GM23338 (cell line): Measurements from ENCODE around the gene KDM4F. TPM values are rescaled to one million over a fixed set of nuclear protein-coding genes. Genes with fewer than 3 reads are reported as not detected.

Experiments
- ATAC-seq: fragments of 200-7000 bp; cut with Tn5 transposase; 3 replicates; pipeline ENCODE4 v1.9.1; 2020
- DNase-seq: peaks from one replicate; pipeline ENCODE4 v3.0.0-alpha.2; 2015; ENCODE audit warnings: low spot score
- H2AFZ ChIP-seq: fragments of 200-600 bp; sonication (generic); 2 replicates; pipeline ENCODE4 v1.8.0; 2016; ENCODE audit warnings: antibody characterized with exemption, mild to moderate bottlenecking, moderate library complexity
- H3F3A ChIP-seq: fragments of 200-600 bp; sonication (generic); replicated peaks from 2 replicates; pipeline ENCODE4 v1.8.0; 2017; ENCODE audit warnings: antibody characterized with exemption, mixed run types, low read depth
- H3K27ac ChIP-seq: fragments of 200-600 bp; sonication (generic); 2 replicates; pipeline ENCODE4 v1.6.1; 2016; ENCODE audit warnings: low read depth
- H3K27me3 ChIP-seq: fragments of 200-600 bp; sonication (generic); 2 replicates; pipeline ENCODE4 v1.8.0; 2016; ENCODE audit warnings: mild to moderate bottlenecking, mixed run types, moderate library complexity; ENCODE audit not compliant: insufficient read depth
- H3K36me3 ChIP-seq: fragments of 200-600 bp; sonication (generic); 2 replicates; pipeline ENCODE4 v1.8.0; 2016; ENCODE audit warnings: mild to moderate bottlenecking; ENCODE audit not compliant: insufficient read depth
- H3K4me1 ChIP-seq: fragments of 200-600 bp; sonication (generic); 2 replicates; pipeline ENCODE4 v1.8.0; 2016; ENCODE audit warnings: mild to moderate bottlenecking, moderate library complexity; ENCODE audit not compliant: insufficient read depth
- H3K4me2 ChIP-seq: fragments of 200-600 bp; sonication (generic); 2 replicates; pipeline ENCODE4 v1.7.1; 2017; ENCODE audit warnings: mixed run types
- H3K4me3 ChIP-seq: fragments of 200-600 bp; sonication (generic); 2 replicates; pipeline ENCODE4 v1.6.1; 2016; ENCODE audit warnings: mixed run types
- H3K79me2 ChIP-seq: fragments of 200-600 bp; sonication (generic); replicated peaks from 2 replicates; pipeline ENCODE4 v1.8.0; 2017; ENCODE audit warnings: mild to moderate bottlenecking; ENCODE audit not compliant: insufficient read depth
- H3K9me2 ChIP-seq: fragments of 200-600 bp; sonication (generic); 2 replicates; pipeline ENCODE4 v1.8.0; 2017; ENCODE audit not compliant: insufficient read depth
- H4K20me1 ChIP-seq: fragments of 200-600 bp; sonication (generic); replicated peaks from 2 replicates; pipeline ENCODE4 v1.8.0; 2017; ENCODE audit warnings: mild to moderate bottlenecking; ENCODE audit not compliant: insufficient read depth
- H3K27ac Mint-ChIP-seq: 2 replicates; pipeline ENCODE4 v1.8.0; 2020; ENCODE audit warnings: inconsistent platforms, mild to moderate bottlenecking, moderate library complexity, mixed read lengths
- H3K27me3 Mint-ChIP-seq: 3 replicates; pipeline ENCODE4 v1.8.0; 2022; ENCODE audit warnings: low read depth, mild to moderate bottlenecking, moderate library complexity, mixed read lengths, inconsistent platforms; ENCODE audit not compliant: insufficient read depth, poor library complexity
- H3K36me3 Mint-ChIP-seq: 3 replicates; pipeline ENCODE4 v1.8.0; 2021; ENCODE audit warnings: low read depth, mild to moderate bottlenecking, inconsistent platforms, moderate library complexity, mixed read lengths
- H3K4me1 Mint-ChIP-seq: 3 replicates; pipeline ENCODE4 v1.8.0; 2020; ENCODE audit warnings: mild to moderate bottlenecking, inconsistent platforms, mixed read lengths
- H3K4me3 Mint-ChIP-seq: 3 replicates; pipeline ENCODE4 v1.8.0; 2021; ENCODE audit warnings: moderate library complexity, mild to moderate bottlenecking, inconsistent platforms, mixed read lengths
- H3K9me3 Mint-ChIP-seq: 3 replicates; pipeline ENCODE4 v1.8.0; 2020; ENCODE audit warnings: moderate library complexity, mild to moderate bottlenecking, inconsistent platforms, mixed read lengths
- CREB1 ChIP-seq: fragments of 250-450 bp; sonication (Bioruptor Pico); IDR thresholded peaks from 2 replicates; pipeline ENCODE4 v1.5.0; 2020; ENCODE audit warnings: low read depth, mild to moderate bottlenecking, moderate library complexity
- EZH2 ChIP-seq: fragments of 200-600 bp; sonication (generic); IDR thresholded peaks from one replicate; pipeline ENCODE4 v1.8.0; 2017; ENCODE audit warnings: antibody characterized with exemption, mild to moderate bottlenecking, low read depth; ENCODE audit not compliant: unreplicated experiment
- JUNB ChIP-seq: IDR thresholded peaks from one replicate; pipeline ENCODE4 v1.6.1; 2016; ENCODE audit warnings: antibody characterized with exemption; ENCODE audit not compliant: unreplicated experiment
- NANOG ChIP-seq: IDR thresholded peaks from 2 replicates; pipeline ENCODE4 v1.6.1; 2016; ENCODE audit warnings: antibody characterized with exemption, borderline replicate concordance
- POLR2AphosphoS5 ChIP-seq: IDR thresholded peaks from 2 replicates; pipeline ENCODE4 v1.6.1; 2016; ENCODE audit warnings: antibody characterized with exemption, low read depth
- STAT1 ChIP-seq: IDR thresholded peaks from one replicate; pipeline ENCODE4 v1.6.1; 2016; ENCODE audit warnings: antibody characterized with exemption; ENCODE audit not compliant: unreplicated experiment
- ZNF114 ChIP-seq: fragments of 250-450 bp; sonication (Bioruptor Pico); IDR thresholded peaks from 2 replicates; pipeline ENCODE4 v1.5.0; 2020; ENCODE audit warnings: mild to moderate bottlenecking, moderate library complexity
- ZNF331 ChIP-seq: fragments of 250-450 bp; sonication (Bioruptor Pico); IDR thresholded peaks from 2 replicates; pipeline ENCODE4 v1.5.0; 2020; ENCODE audit warnings: low read depth, mild to moderate bottlenecking, moderate library complexity
- ZNF462 ChIP-seq: fragments of 250-450 bp; sonication (Bioruptor Pico); IDR thresholded peaks from 2 replicates; pipeline ENCODE4 v1.5.0; 2020; ENCODE audit warnings: mild to moderate bottlenecking, moderate library complexity
- polyA plus RNA-seq: library from polyadenylated mRNA; unstranded; fragments of >200 nt; fragmentation: Nextera tagmentation; extraction: Ambion mirVana; gene quantifications from 2 replicates; pipeline ENCODE4 v1.2.1, GENCODE V29; 2016
- total RNA-seq: library from RNA; depleted of rRNA; stranded (reverse); fragments of >200 nt; shearing (Covaris generic); gene quantifications from 2 replicates; pipeline ENCODE4 v1.2.3, GENCODE V29; 2014
- TF ChIP-seq, protein P1 (sequence below): IDR thresholded peaks from one replicate; pipeline ENCODE4 v1.6.1; 2018; ENCODE audit warnings: antibody characterized with exemption; ENCODE audit not compliant: unreplicated experiment
- TF ChIP-seq, protein P2 (sequence below), 2 experiments: fragments of 200-600 bp in 1 of 2; sonication (generic) in 1 of 2; conservative IDR thresholded peaks; 2 replicates each; pipeline versions ENCODE4 v1.5.1 to v1.6.1; 2016 to 2017; ENCODE audit warnings: antibody characterized with exemption in 2 of 2, low read depth in 2 of 2, mild to moderate bottlenecking in 2 of 2, moderate library complexity in 1 of 2

KDM4F gene
- total and polyA plus RNA-seq, 2 experiments from 2014 or later: not detected

GRCh38 chr11:95044010-95044409, 5.2 kb upstream of the KDM4F start (continued):
- no peak for TF ChIP-seq ZNF462 (CRISPR knock-in tag)

DNA sequence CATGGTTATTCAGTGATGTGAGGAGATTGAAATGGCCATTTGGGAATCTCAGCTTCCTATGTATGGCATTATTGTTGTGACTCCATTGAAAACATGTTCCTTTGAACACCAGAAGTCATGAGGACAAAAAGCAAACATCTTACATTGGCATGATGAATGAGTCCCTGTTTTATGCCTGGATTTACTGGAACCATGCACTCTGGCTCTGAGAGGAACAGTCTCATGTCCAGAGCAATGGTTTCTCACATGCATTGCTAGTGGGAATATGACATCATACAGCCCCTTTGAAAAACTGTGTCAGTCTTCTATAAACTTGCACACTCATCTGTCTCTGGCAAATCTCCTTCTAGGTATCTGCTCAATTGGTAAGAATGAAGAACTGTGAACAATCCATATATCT, 3.4 kb upstream of the KDM4F start:
- H3K27me3 Mint-ChIP-seq: peaks cover 1% of the 10 kb centered on the region
- Histone ChIP-seq H3K9me2 (no peaks in the 10 kb centered on the region), H3K4me3 (no peak overlapping the region), H3K79me2 (no peaks in the 10 kb centered on the region), H3F3A (no peaks in the 10 kb centered on the region), H3K4me2 (no peak overlapping the region), H3K27me3 (no peaks in the 10 kb centered on the region), H3K36me3 (no peaks in the 10 kb centered on the region), H2AFZ (no peak overlapping the region), H3K4me1 (no peaks in the 10 kb centered on the region), H3K27ac (no peak overlapping the region), H4K20me1 (no peaks in the 10 kb centered on the region)
- no peaks in the 10 kb centered on the region for H3K9me3 Mint-ChIP-seq
- no peaks in the 10 kb centered on the region for H3K36me3 Mint-ChIP-seq
- ATAC-seq: no peak
- no peaks in the 10 kb centered on the region for H3K4me1 Mint-ChIP-seq
- H3K4me3 Mint-ChIP-seq: no peak overlapping the region
- no peak overlapping the region for H3K27ac Mint-ChIP-seq
- DNase-seq: no peak
- TF ChIP-seq, protein P1, sequence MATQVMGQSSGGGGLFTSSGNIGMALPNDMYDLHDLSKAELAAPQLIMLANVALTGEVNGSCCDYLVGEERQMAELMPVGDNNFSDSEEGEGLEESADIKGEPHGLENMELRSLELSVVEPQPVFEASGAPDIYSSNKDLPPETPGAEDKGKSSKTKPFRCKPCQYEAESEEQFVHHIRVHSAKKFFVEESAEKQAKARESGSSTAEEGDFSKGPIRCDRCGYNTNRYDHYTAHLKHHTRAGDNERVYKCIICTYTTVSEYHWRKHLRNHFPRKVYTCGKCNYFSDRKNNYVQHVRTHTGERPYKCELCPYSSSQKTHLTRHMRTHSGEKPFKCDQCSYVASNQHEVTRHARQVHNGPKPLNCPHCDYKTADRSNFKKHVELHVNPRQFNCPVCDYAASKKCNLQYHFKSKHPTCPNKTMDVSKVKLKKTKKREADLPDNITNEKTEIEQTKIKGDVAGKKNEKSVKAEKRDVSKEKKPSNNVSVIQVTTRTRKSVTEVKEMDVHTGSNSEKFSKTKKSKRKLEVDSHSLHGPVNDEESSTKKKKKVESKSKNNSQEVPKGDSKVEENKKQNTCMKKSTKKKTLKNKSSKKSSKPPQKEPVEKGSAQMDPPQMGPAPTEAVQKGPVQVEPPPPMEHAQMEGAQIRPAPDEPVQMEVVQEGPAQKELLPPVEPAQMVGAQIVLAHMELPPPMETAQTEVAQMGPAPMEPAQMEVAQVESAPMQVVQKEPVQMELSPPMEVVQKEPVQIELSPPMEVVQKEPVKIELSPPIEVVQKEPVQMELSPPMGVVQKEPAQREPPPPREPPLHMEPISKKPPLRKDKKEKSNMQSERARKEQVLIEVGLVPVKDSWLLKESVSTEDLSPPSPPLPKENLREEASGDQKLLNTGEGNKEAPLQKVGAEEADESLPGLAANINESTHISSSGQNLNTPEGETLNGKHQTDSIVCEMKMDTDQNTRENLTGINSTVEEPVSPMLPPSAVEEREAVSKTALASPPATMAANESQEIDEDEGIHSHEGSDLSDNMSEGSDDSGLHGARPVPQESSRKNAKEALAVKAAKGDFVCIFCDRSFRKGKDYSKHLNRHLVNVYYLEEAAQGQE: no peak
- no peak for TF ChIP-seq JUNB
- no peak for TF ChIP-seq ZNF331 (CRISPR knock-in tag)
- TF ChIP-seq POLR2AphosphoS5: no peak
- no peak for TF ChIP-seq NANOG
- TF ChIP-seq CREB1 (CRISPR knock-in tag): no peak
- TF ChIP-seq ZNF114 (CRISPR knock-in tag): no peak
- TF ChIP-seq, protein P2, sequence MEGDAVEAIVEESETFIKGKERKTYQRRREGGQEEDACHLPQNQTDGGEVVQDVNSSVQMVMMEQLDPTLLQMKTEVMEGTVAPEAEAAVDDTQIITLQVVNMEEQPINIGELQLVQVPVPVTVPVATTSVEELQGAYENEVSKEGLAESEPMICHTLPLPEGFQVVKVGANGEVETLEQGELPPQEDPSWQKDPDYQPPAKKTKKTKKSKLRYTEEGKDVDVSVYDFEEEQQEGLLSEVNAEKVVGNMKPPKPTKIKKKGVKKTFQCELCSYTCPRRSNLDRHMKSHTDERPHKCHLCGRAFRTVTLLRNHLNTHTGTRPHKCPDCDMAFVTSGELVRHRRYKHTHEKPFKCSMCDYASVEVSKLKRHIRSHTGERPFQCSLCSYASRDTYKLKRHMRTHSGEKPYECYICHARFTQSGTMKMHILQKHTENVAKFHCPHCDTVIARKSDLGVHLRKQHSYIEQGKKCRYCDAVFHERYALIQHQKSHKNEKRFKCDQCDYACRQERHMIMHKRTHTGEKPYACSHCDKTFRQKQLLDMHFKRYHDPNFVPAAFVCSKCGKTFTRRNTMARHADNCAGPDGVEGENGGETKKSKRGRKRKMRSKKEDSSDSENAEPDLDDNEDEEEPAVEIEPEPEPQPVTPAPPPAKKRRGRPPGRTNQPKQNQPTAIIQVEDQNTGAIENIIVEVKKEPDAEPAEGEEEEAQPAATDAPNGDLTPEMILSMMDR (conservative IDR thresholded peaks at IDR 0.05; ENCODE audit: low read depth in 2 of 2): no peak
- no peak for TF ChIP-seq STAT1
- no peak for TF ChIP-seq EZH2
